MM.1S (cell line): ENCODE measurements around the gene TOR1AIP2.

Experiments
- DNase-seq: peaks from one replicate; pipeline ENCODE4 v3.0.0-alpha.2; 2015
- H2AFZ ChIP-seq: fragments of 300-600 bp; sonication (generic); 2 replicates; pipeline ENCODE4 v1.6.0; 2016; ENCODE audit warnings: antibody characterized with exemption, low read length
- H3F3A ChIP-seq: fragments of 300-600 bp; sonication (generic); 2 replicates; pipeline ENCODE4 v1.6.1; 2016; ENCODE audit warnings: mild to moderate bottlenecking, antibody characterized with exemption, low read length, moderate library complexity, mixed read lengths; ENCODE audit not compliant: insufficient read depth
- H3K27ac ChIP-seq: fragments of 300-600 bp; sonication (generic); 2 replicates; pipeline ENCODE4 v1.5.1; 2016; ENCODE audit warnings: mild to moderate bottlenecking, low read length
- H3K27me3 ChIP-seq: fragments of 300-600 bp; sonication (generic); replicated peaks from 2 replicates; pipeline ENCODE4 v1.6.0; 2016; ENCODE audit warnings: low read length; ENCODE audit not compliant: insufficient read depth
- H3K36me3 ChIP-seq: fragments of 300-600 bp; sonication (generic); replicated peaks from 2 replicates; pipeline ENCODE4 v1.6.1; 2016; ENCODE audit warnings: mild to moderate bottlenecking, low read length, mixed read lengths; ENCODE audit not compliant: insufficient read depth
- H3K4me1 ChIP-seq: fragments of 300-600 bp; sonication (generic); 2 replicates; pipeline ENCODE4 v1.6.1; 2016; ENCODE audit warnings: low read length, mixed read lengths
- H3K4me2 ChIP-seq: fragments of 300-600 bp; sonication (generic); 2 replicates; pipeline ENCODE4 v1.6.0; 2016; ENCODE audit warnings: low read depth, low read length
- H3K4me3 ChIP-seq: fragments of 300-600 bp; sonication (generic); 2 replicates; pipeline ENCODE4 v1.5.1; 2016; ENCODE audit warnings: low read length, mixed read lengths
- H3K79me2 ChIP-seq: fragments of 300-600 bp; sonication (generic); 2 replicates; pipeline ENCODE4 v1.6.1; 2016; ENCODE audit warnings: mixed run types, low read length, mixed read lengths
- H3K9ac ChIP-seq: fragments of 300-600 bp; sonication (generic); 2 replicates; pipeline ENCODE4 v1.6.1; 2016; ENCODE audit warnings: low read length, mixed read lengths
- H3K9me2 ChIP-seq: fragments of 300-600 bp; sonication (generic); replicated peaks from 2 replicates; pipeline ENCODE4 v1.6.1; 2016; ENCODE audit warnings: mild to moderate bottlenecking, low read length, mixed read lengths; ENCODE audit not compliant: insufficient read depth
- H3K9me3 ChIP-seq: fragments of 300-600 bp; sonication (generic); replicated peaks from 2 replicates; pipeline ENCODE4 v1.6.1; 2016; ENCODE audit warnings: mild to moderate bottlenecking, low read length, mixed read lengths; ENCODE audit not compliant: insufficient read depth
- H4K20me1 ChIP-seq: fragments of 300-600 bp; sonication (generic); 2 replicates; pipeline ENCODE4 v1.6.1; 2016; ENCODE audit warnings: mild to moderate bottlenecking, low read length, moderate library complexity, mixed read lengths; ENCODE audit not compliant: insufficient read depth
- CTCF ChIP-seq: fragments of 300-600 bp; sonication (generic); IDR thresholded peaks from 2 replicates; pipeline ENCODE4 v1.5.1; 2016; ENCODE audit warnings: antibody characterized with exemption, low read length, mixed read lengths
- EZH2 ChIP-seq: fragments of 300-600 bp; sonication (generic); optimal IDR thresholded peaks from 2 replicates; pipeline ENCODE3; 2017; ENCODE audit warnings: low read depth, mild to moderate bottlenecking, antibody characterized with exemption, low read length, mixed read lengths
- EZH2phosphoT487 ChIP-seq: fragments of 300-600 bp; sonication (generic); IDR thresholded peaks from 2 replicates; pipeline ENCODE4 v1.6.1; 2018; ENCODE audit warnings: antibody characterized with exemption, low read length

TOR1AIP2 gene

GRCh38 chr1:179925302-179925701, 47.7 kb upstream of the TOR1AIP2 start:
- no peak overlapping the region for H3K4me2 ChIP-seq
- no peak overlapping the region for H3K4me3 ChIP-seq

GRCh38 chr1:179924268-179924667, 46.7 kb upstream of the TOR1AIP2 start:
- Histone ChIP-seq H3F3A (no peaks in the 10 kb centered on the region), H3K27me3 (no peaks in the 10 kb centered on the region), H3K9me3 (no peaks in the 10 kb centered on the region), H2AFZ (no peak overlapping the region), H3K4me3 (no peak overlapping the region), H3K4me1 (no peaks in the 10 kb centered on the region), H3K79me2 (no peaks in the 10 kb centered on the region), H3K9ac (no peak overlapping the region), H3K9me2 (no peaks in the 10 kb centered on the region), H3K36me3 (no peaks in the 10 kb centered on the region), H3K27ac (no peak overlapping the region), H4K20me1 (no peaks in the 10 kb centered on the region), H3K4me2 (no peak overlapping the region)
- TF ChIP-seq EZH2phosphoT487, result no peak
- DNase-seq, result no peak

More at GRCh38 chr1:179925302-179925701, 47.7 kb upstream of the TOR1AIP2 start:
- TF ChIP-seq EZH2phosphoT487, result no peak
- no peak for TF ChIP-seq CTCF
- TF ChIP-seq EZH2, result no peak
- Histone ChIP-seq H2AFZ (no peak overlapping the region), H3K36me3 (no peaks in the 10 kb centered on the region), H3K9ac (no peak overlapping the region), H3K9me3 (no peaks in the 10 kb centered on the region), H3K27ac (no peak overlapping the region), H3K27me3 (no peaks in the 10 kb centered on the region), H3K9me2 (no peaks in the 10 kb centered on the region), H3K79me2 (no peaks in the 10 kb centered on the region), H3F3A (no peaks in the 10 kb centered on the region), H4K20me1 (no peaks in the 10 kb centered on the region), H3K4me1 (no peaks in the 10 kb centered on the region)
- DNase-seq, result no peak

GRCh38 chr1:179923029-179923428, 45.4 kb upstream of the TOR1AIP2 start:
- Histone ChIP-seq H4K20me1 (no peaks in the 10 kb centered on the region), H2AFZ (no peak overlapping the region), H3K27me3 (no peaks in the 10 kb centered on the region), H3K4me1 (no peaks in the 10 kb centered on the region), H3F3A (no peaks in the 10 kb centered on the region), H3K36me3 (no peaks in the 10 kb centered on the region), H3K4me2 (no peak overlapping the region), H3K79me2 (no peaks in the 10 kb centered on the region), H3K27ac (no peak overlapping the region), H3K9ac (no peak overlapping the region), H3K4me3 (no peak overlapping the region), H3K9me2 (no peaks in the 10 kb centered on the region), H3K9me3 (no peaks in the 10 kb centered on the region)
- DNase-seq, result no peak
- no peak for TF ChIP-seq EZH2
- no peak for TF ChIP-seq CTCF

GRCh38 chr1:179921981-179922872, 44.6 kb upstream of the TOR1AIP2 start:
- DNase-seq, result no peak

More at GRCh38 chr1:179921981-179922872, 44.6 kb upstream of the TOR1AIP2 start:
- Histone ChIP-seq H3K9me3 (no peaks in the 10 kb centered on the region), H3K27ac (no peak overlapping the region), H3F3A (no peaks in the 10 kb centered on the region), H3K4me2 (no peak overlapping the region), H2AFZ (no peak overlapping the region), H3K9ac (no peak overlapping the region), H4K20me1 (no peaks in the 10 kb centered on the region), H3K79me2 (no peaks in the 10 kb centered on the region), H3K4me3 (no peak overlapping the region), H3K36me3 (no peaks in the 10 kb centered on the region; the same call in 1 of the 2 replicates), H3K9me2 (no peaks in the 10 kb centered on the region), H3K4me1 (no peaks in the 10 kb centered on the region), H3K27me3 (no peaks in the 10 kb centered on the region)
- TF ChIP-seq CTCF (no peak), EZH2 (no peak), EZH2phosphoT487 (no peak)
